ENCODE measurements around the gene HLCS. TPM values are rescaled to one million over a fixed set of nuclear protein-coding genes. Genes with fewer than 3 reads are reported as not detected.

Gene HLCS
- total and polyA plus RNA-seq, 2 of the 8 experiments (the other 6 are each of a cell fraction or from before 2014, with no cell fraction given), result 4.7 to 12.2 TPM

GRCh38 chr21:36861595-36862323 lies 104.7 kb downstream of the HLCS start:
- Histone ChIP-seq H2AK5ac (ENCODE audit: low read depth, low read length) (no peak overlapping the region), H3K27me3 (replicated peaks in 1 of 4; ENCODE audit: control insufficient read depth in 3 of 4, extremely low read depth in 1 of 4, insufficient read depth in 3 of 4, low read length in 3 of 4) (no peaks in the 10 kb centered on the region), H2BK12ac (ENCODE audit: low read depth, low read length) (no peak overlapping the region), H4K20me1 (replicated peaks in 1 of 2; ENCODE audit: control insufficient read depth in 1 of 2, insufficient read depth in 2 of 2, low read length in 2 of 2) (no peaks in the 10 kb centered on the region), H3K4me2 (ENCODE audit: insufficient read depth in 1 of 2, low read depth in 2 of 2, low read length in 2 of 2) (no peak overlapping the region), H2AFZ (ENCODE audit: low read length) (no peak overlapping the region), H4K8ac (ENCODE audit: extremely low read depth, insufficient read depth, low read length) (no peak overlapping the region), H3K27ac (ENCODE audit: low read depth, low read length) (no peak overlapping the region), H3K23ac (ENCODE audit: insufficient read length) (no peak overlapping the region), H4K91ac (replicated peaks; ENCODE audit: insufficient read length, low read length) (no peak overlapping the region), H4K5ac (ENCODE audit: insufficient read length, low read depth, low read length) (no peak overlapping the region), H3K79me2 (ENCODE audit: control insufficient read depth in 1 of 2, insufficient read depth in 2 of 2, low read length in 2 of 2) (no peaks in the 10 kb centered on the region), H2BK15ac (ENCODE audit: low read length) (no peak overlapping the region), H3K23me2 (ENCODE audit: low read depth, low read length) (no peaks in the 10 kb centered on the region; the same call in 1 of the 2 replicates), H3K4me1 (replicated peaks in 1 of 4; ENCODE audit: control insufficient read depth in 3 of 4, insufficient read depth in 4 of 4, low read length in 3 of 4) (0 out of 7 replicates have a peak, but pooled peaks cover 0 to 3% (median 0%) of the 10 kb centered on the region in 4 experiments), H3K4ac (replicated peaks; ENCODE audit: insufficient read length, low read depth, low read length) (no peak overlapping the region), H3K9ac (replicated peaks in 1 of 4; ENCODE audit: extremely low read depth in 1 of 4, low read depth in 3 of 4, low read length in 3 of 4) (no peak overlapping the region), H3K18ac (ENCODE audit: extremely low read depth, low read length) (no peak overlapping the region), H3K9me3 (ENCODE audit: insufficient read depth in 2 of 2, low read depth in 1 of 2, low read length in 1 of 2) (no peaks in the 10 kb centered on the region), H2BK120ac (replicated peaks; ENCODE audit: low read depth, low read length) (no peak overlapping the region), H2BK5ac (ENCODE audit: low read depth, low read length) (no peak overlapping the region), H3K4me3 (ENCODE audit: extremely low read depth in 1 of 4, insufficient read depth in 2 of 4, low read depth in 3 of 4, low read length in 4 of 4) (no peak overlapping the region), H2BK20ac (ENCODE audit: low read length) (no peak overlapping the region), H3K79me1 (ENCODE audit: low read depth, low read length) (no peaks in the 10 kb centered on the region; the same call in 1 of the 2 replicates), H3K14ac (ENCODE audit: insufficient read length) (no peak overlapping the region), H3K36me3 (ENCODE audit: control insufficient read depth in 2 of 4, insufficient read depth in 4 of 4, low read length in 3 of 4) (no peaks in the 10 kb centered on the region), H3K56ac (replicated peaks; ENCODE audit: insufficient read length, low read depth, low read length) (no peak overlapping the region)
- 94% methylated on average over 4 of the region's 4 CpGs; no CpG with 5 or more reads in 1 of the 2 experiments for WGBS, 2 experiments (ENCODE audit: extremely low coverage in 1 of 2, insufficient coverage in 1 of 2, insufficient read length in 1 of 2, insufficient replicate concordance in 2 of 2, low coverage in 1 of 2, low lambda C conversion rate in 2 of 2, missing lambda C conversion rate in 1 of 2)
- TF ChIP-seq TCF12 (IDR thresholded peaks at IDR 0.05; ENCODE audit: low read depth, low read length) (no peak), ASH2L (IDR thresholded peaks at IDR 0.05; ENCODE audit: low read length) (no peak), TBP (IDR thresholded peaks at IDR 0.05; ENCODE audit: low read depth, low read length) (no peak), RFX5 (IDR thresholded peaks at IDR 0.05; ENCODE audit: borderline replicate concordance, low read depth, low read length) (no peak), RBBP5 (IDR thresholded peaks at IDR 0.05; ENCODE audit: borderline replicate concordance, low read depth, low read length) (no peak), JUND (IDR thresholded peaks at IDR 0.05; ENCODE audit: low read length) (no peak)
- FAIRE-seq (no peak), DNase-seq (ENCODE audit: low read depth in 1 of 2, low spot score in 2 of 2) (no peak)
- POLR2A ChIA-PET (ENCODE audit: partially characterized antibody), result no interaction called here
- CTCF ChIA-PET (ENCODE audit: partially characterized antibody), result interaction anchor here (0.6 to 2.6 kb wide), 2 partner anchors 11 to 104 kb away, joined by 3 to 6 read pairs; no protein-coding TSS in a partner anchor

Data from H1 (cell line).